C4-2B (cell line): ENCODE results near the gene COX4I1.

ENCODE experiments used
- ZFX ChIP-seq: fragments of 450-650 bp; IDR thresholded peaks from 2 replicates; pipeline ENCODE4 v1.6.1; 2017
- TF ChIP-seq, protein P1 (sequence below): fragments of 450-650 bp; conservative IDR thresholded peaks from 2 replicates; pipeline ENCODE4 v1.5.1; 2017; ENCODE audit warnings: mild to moderate bottlenecking

DNA sequence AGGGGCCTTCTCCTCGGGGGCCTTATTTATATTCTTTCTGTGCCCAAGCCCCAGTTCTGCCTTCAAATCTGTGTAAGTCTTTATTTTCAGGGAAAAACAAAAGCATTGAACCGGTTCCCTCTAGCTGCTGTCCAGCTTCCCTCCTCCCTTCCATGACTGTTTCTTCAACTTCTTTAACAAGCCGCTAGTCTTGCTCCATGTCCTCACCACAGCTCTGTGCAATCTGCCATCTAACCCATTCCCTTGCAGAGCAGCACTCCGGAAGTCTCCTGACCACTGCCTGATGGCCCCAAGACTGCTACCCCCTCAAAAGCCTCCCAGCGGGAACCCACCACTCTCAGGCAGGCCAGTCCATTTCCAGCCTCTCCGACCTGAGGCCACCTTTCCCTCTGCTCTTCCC lies 17.0 kb upstream of the COX4I1 start:
- TF ChIP-seq, protein P1, sequence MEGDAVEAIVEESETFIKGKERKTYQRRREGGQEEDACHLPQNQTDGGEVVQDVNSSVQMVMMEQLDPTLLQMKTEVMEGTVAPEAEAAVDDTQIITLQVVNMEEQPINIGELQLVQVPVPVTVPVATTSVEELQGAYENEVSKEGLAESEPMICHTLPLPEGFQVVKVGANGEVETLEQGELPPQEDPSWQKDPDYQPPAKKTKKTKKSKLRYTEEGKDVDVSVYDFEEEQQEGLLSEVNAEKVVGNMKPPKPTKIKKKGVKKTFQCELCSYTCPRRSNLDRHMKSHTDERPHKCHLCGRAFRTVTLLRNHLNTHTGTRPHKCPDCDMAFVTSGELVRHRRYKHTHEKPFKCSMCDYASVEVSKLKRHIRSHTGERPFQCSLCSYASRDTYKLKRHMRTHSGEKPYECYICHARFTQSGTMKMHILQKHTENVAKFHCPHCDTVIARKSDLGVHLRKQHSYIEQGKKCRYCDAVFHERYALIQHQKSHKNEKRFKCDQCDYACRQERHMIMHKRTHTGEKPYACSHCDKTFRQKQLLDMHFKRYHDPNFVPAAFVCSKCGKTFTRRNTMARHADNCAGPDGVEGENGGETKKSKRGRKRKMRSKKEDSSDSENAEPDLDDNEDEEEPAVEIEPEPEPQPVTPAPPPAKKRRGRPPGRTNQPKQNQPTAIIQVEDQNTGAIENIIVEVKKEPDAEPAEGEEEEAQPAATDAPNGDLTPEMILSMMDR, result no peak
- no peak for TF ChIP-seq ZFX
